LoVo (cell line): ENCODE data around the gene CHST9.

ENCODE experiments used
- DNase-seq: peaks from one replicate; pipeline ENCODE4 v3.0.0-alpha.2; 2016; ENCODE audit warnings: low spot score

CHST9 gene

DNA sequence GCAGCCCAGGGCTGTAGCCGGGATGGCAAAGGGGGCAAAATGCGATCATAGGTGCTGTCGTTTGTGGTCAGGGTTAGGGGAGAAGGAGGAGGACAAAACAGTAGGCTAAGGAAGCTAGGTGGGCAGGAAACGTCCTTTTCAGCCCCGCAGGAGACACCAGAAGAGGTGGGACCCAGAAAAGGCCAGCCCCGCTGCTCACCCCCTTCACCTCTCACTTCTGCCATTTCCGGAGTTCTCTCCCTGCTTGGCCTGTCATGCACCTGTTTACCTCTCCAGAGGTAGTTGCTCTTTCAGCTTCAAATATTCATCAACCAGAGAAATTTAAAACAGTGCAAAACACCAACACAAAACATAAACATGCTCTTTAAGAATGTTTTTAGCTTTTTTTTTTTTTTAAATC is 320.4 kb downstream of the CHST9 start:
- no peak for DNase-seq

DNA sequence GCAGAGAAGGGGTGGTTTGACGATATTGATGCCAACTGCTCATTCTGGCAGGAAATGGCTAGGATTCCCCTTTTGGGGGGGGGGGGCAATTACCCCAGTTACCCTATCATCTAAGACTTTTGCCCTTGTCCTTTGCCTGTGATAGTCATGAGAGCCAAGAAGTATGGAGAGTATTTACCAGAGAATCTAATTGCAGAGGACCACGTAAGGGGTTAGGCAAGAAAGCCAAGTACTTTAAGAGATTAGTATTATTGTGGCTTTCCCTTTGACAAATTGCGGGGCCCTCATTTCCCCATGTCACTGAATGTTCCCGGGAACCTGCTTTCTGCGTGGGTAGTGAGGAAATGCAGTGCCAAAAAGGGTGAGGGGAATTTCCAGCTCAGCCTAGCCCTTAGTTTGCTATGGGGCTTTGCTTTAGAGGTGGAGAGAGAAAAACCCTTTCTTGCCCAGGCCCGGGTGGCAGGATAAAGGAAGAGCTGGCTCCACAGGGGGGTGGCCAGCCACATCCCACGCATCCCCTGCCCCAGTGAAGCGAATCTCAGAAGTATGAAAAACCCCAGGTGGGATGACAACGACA is 321.1 kb downstream of the CHST9 start:
- DNase-seq = no peak

DNA sequence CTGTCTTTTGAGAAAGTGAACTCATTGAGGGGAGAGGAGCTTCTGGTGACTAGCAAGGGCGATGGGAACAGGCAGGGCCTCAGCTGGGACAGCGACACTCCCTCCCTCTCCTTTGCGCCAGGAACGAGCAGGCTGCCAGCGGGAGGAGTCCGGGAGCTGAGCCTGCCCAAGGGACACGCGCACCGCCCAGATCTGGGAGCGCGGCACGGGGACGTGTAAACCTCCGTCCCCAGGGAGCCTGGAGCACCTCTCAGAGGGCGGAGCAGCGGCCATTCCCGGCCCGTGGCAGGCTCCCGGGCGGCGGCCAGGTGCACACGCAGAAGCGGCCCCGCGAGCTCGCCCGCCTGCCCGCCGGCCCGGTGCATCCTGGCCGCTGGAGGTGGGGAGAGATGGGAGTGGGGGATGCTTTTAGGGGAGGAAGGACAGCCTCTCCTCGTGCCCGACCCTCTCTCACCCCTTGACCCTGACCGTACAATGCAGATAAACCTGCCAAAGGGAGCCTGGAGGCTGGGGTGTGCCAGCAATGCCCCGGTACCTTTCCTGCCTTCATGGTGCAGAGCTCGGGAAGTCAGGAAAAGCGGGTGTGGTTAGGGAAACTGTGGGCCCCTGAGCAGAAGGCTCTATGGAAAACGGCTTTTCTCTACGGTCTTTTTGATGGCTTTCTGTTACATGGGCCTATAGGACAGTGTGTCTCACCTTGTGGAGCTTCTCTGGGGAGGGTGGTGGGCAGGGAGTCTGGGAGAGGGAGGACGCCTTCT is 321.8 kb downstream of the CHST9 start:
- no peak for DNase-seq

DNA sequence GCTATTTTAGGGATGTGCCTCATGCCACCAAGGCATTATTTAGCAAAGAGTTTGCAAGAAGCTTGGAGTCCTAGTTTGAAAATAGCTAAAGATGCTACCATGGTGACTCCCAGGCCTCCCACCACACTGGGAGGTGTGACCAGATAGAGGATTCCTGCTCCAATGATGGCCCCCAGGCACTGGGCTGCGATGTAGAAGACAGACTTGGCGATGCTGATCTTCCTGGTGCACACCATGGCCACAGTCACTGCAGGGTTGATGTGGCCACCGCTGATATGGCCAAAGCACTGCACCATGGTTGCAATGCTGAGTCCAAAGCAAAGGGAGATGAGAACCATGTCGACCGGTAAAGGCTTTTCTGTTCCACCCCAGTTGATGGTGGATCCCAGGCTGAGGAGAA is 323.0 kb downstream of the CHST9 start:
- DNase-seq = no peak
